ENCODE measurements around the gene GRIN2C.

GRIN2C gene

DNA sequence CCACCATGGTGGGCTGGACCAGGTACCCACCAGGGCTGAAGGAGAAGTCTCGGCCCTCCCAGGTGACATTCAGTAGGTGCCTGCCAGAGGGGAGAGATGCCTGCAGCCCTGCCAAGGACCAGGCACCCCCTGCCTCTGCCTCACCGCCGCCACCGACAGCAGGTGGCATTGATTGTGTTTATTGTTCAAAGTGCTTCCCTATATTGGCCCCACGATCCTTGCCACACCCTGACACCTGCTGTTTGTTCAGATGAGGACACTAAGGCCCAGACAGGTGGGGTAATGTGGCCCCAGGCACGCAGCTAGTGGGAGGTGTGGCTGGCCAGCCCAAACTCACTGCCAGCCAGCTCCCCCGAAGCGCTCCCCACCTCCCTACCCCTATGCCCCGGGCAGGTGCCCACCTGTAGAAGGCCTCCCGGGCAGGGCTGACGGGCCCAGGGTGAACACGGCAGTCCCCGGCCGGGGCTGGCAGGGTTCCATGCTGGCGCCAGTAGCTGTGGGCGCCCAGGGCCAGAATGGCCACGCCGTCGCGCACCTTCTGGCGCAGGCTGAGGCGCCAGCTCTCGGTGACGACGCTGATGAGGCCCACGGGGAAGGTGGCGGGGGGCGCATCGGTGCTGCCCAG, 8.0 kb downstream of the GRIN2C start:
- Histone ChIP-seq H3K9ac (no peak overlapping the region), H3K4me1 (peaks cover 8% of the 10 kb centered on the region), H3K27ac (no peak overlapping the region), H3K4me2 (no peak overlapping the region), H3K4me3 (no peak overlapping the region), H3K9me3 (no peaks in the 10 kb centered on the region), H4K20me1 (peaks cover 14% of the 10 kb centered on the region; the same call in 1 of the 2 replicates), H3K36me3 (no peaks in the 10 kb centered on the region), H3K27me3 (peaks cover 54% of the 10 kb centered on the region)
- no peak for TF ChIP-seq Cebpa-rat (IDR thresholded peaks at IDR 0.05)

DNA sequence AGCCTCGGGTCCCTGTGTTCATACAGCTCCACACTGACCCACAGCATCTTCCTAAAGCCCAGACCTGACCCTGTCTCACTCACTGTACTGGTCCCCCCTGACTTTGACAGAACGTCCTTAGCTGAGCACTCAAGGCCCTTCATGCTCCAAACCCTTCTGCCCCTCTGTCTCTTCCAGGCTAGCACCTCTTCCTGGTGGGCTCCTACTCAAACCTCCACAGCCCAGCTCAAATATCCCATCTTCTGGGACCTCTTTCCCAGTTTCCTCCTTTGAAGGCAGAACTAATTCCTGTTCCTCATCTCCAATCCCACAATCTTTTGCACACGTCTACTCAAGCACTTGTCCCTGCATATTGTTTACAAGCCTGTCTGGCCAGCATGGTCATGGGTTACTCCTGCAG, 8.8 kb downstream of the GRIN2C start:
- Histone ChIP-seq H3K4me3 (no peak overlapping the region), H3K27ac (no peak overlapping the region), H3K36me3 (no peaks in the 10 kb centered on the region), H3K4me1 (peaks cover 4% of the 10 kb centered on the region; the same call in 1 of the 2 replicates), H3K4me2 (no peak overlapping the region), H3K9ac (no peak overlapping the region), H3K9me3 (no peaks in the 10 kb centered on the region), H4K20me1 (peaks cover 14% of the 10 kb centered on the region; the same call in 1 of the 2 replicates), H3K27me3 (peaks cover 48% of the 10 kb centered on the region)
- no peak for TF ChIP-seq Cebpa-rat (IDR thresholded peaks at IDR 0.05)

DNA sequence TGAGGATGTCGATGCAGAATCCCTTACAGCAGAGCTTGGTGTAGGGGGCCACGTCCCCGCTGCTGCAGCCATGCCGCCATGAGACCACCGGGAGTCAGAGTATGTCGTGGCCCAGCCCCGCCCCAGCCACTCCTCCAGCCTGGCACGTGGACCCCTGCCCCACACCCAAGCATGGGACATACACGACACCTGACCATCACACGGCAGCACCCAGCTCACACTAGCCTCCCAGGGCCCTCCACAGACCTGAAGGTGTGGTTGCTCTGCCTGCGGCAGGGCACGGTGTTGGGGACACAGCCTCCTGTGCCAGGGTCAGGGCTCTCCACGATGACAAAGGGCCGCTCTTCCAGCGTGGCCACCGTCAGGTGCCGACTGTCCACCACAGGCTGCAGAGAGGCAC, 9.4 kb downstream of the GRIN2C start:
- Histone ChIP-seq H4K20me1 (peaks cover 14% of the 10 kb centered on the region; the same call in 1 of the 2 replicates), H3K27me3 (peaks cover 42% of the 10 kb centered on the region), H3K36me3 (no peaks in the 10 kb centered on the region), H3K4me3 (no peak overlapping the region), H3K9ac (no peak overlapping the region), H3K4me1 (peaks cover 4% of the 10 kb centered on the region; the same call in 1 of the 2 replicates), H3K9me3 (no peaks in the 10 kb centered on the region), H3K4me2 (no peak overlapping the region), H3K27ac (no peak overlapping the region)
- no peak for TF ChIP-seq Cebpa-rat (IDR thresholded peaks at IDR 0.05)

DNA sequence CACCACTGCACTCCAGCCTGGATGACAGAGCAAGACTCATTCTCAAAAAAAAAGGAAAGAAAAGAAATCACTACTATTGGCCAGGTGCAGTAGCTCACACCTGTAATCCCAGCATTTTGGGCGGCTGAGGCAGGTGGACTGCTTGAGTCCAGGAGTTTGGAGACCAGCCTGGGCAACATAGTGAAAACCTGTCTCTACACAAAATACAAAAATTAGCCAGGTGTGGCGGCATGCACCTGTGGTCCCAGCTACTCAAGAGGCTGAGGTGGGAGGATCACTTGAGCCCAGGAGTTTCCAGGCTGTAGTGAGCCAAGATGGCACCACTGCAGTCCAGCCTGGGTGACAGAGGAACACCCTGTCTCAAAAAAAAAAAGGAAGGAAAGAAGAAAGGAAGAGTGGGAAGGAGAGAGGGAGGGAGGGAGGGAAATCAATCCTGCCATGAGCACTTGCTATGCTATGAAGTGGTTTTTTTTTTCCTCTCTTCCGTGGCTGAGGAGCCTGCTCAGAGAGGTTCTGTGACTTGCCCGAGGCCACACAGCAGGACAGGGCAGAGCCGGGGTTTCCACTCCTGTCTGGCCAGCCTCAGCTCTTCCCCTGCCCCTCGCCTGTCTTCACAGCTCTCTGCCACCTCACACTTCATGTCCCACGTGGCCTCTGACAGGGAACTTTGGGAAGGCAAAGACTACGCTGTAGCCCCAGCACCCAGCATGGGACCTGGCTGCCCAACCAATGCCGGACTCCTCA, 10.9 kb downstream of the GRIN2C start:
- H4K20me1 ChIP-seq = peaks cover 8% of the 10 kb centered on the region; the same call in 1 of the 2 replicates
- no peak overlapping the region for H3K4me2 ChIP-seq
- H3K27me3 ChIP-seq = peaks cover 32% of the 10 kb centered on the region
- TF ChIP-seq Cebpa-rat (IDR thresholded peaks at IDR 0.05) = no peak
- H3K9me3 ChIP-seq = no peaks in the 10 kb centered on the region
- no peak overlapping the region for H3K4me3 ChIP-seq
- H3K27ac ChIP-seq = no peak overlapping the region
- no peak overlapping the region for H3K9ac ChIP-seq
- H3K4me1 ChIP-seq = peaks cover 8% of the 10 kb centered on the region; the same call in 1 of the 2 replicates
- no peaks in the 10 kb centered on the region for H3K36me3 ChIP-seq

DNA sequence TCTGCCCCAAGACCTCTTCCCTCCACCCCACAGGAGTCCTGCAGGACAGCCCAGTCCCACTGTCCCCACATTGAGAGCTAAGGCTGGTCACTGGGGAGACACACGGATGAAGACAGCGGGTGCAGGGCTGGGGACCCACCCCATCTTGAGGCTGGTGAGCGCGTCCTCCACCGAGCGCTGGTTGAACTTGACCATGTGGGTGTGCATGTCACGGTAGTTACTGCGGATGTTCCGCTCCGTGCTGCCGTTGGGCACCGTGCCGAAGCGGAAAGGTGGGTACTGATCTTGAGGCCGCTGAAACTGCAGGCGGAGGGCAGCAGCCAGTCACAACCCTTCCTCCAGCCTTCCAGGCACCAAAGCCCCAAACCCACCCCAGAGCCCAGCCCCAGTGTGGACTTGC, 13.1 kb downstream of the GRIN2C start:
- Histone ChIP-seq H3K27ac (no peak overlapping the region), H3K4me3 (no peak overlapping the region), H3K27me3 (peaks cover 29% of the 10 kb centered on the region), H3K4me1 (peaks cover 18% of the 10 kb centered on the region), H3K9me3 (no peaks in the 10 kb centered on the region), H3K36me3 (no peaks in the 10 kb centered on the region), H3K4me2 (no peak overlapping the region), H4K20me1 (peaks cover 11% of the 10 kb centered on the region), H3K9ac (no peak overlapping the region)
- TF ChIP-seq Cebpa-rat (IDR thresholded peaks at IDR 0.05) = no peak

DNA sequence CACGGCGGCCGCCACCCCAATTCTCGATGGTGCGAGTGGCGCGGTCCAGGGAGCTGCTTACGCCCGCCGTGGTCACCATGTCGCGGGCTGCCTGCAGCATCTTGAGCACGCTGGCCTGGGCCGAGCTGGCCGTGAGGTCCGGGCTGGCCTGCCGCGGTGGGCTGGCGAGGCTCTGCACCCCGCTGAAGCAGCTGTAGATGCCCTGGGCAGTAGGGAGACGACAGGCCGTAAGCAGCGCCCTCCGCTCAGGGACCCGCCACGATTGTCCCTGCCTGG, 16.4 kb downstream of the GRIN2C start:
- H3K27ac ChIP-seq = no peak overlapping the region
- H3K4me2 ChIP-seq = no peak overlapping the region
- H4K20me1 ChIP-seq = peaks cover 15% of the 10 kb centered on the region
- H3K4me1 ChIP-seq = peaks cover 51% of the 10 kb centered on the region
- H3K9ac ChIP-seq = no peak overlapping the region
- H3K36me3 ChIP-seq = no peaks in the 10 kb centered on the region
- peaks cover 23% of the 10 kb centered on the region for H3K27me3 ChIP-seq
- no peak for TF ChIP-seq Cebpa-rat (IDR thresholded peaks at IDR 0.05)
- H3K9me3 ChIP-seq = no peaks in the 10 kb centered on the region
- H3K4me3 ChIP-seq = no peak overlapping the region

DNA sequence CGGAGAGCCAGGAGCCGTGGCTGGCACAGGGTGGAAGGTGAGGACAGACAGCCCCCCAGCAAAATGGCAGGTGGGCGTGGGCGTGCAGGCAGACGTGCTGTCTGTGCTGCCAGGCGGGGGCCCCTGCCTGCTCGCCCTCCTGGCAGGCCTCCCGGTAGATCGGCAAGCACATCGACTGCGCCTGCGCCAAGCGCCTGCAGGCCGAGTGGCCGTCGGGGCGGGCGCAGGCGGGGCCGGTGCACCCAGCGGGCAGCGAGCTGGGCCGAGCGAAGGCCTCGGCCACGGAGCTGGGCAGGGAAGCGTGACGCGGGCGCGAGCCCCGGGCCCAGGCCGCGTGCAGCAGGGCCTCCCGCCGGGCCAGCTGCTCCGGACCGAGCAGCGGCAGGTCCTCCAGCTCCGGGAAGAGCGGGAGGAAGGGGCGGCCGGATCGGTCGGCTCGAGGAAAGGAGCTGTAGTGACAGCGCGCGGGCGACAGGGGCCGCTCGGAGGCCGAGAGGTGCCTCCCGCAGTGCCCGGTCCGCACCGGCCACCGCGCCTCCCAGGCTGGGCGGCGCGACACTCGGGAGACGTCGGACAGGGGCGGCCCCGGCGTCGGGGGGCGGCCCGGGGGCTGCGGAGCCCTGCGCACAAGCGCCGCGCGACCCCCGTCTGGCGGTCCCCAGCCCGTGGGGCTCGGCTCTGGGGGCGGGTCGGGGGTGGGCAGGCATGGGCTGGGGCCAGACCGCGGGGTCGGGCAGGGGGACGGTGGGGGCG, 16.9 kb downstream of the GRIN2C start:
- H3K4me1 ChIP-seq = peaks cover 56% of the 10 kb centered on the region
- no peaks in the 10 kb centered on the region for H3K36me3 ChIP-seq
- H3K4me2 ChIP-seq = peak overlapping the region; percentile 100
- no peaks in the 10 kb centered on the region for H3K9me3 ChIP-seq
- no peak overlapping the region for H3K9ac ChIP-seq
- TF ChIP-seq Cebpa-rat (IDR thresholded peaks at IDR 0.05) = no peak
- no peak overlapping the region for H3K4me3 ChIP-seq
- peaks cover 23% of the 10 kb centered on the region for H3K27me3 ChIP-seq
- H4K20me1 ChIP-seq = peaks cover 15% of the 10 kb centered on the region
- no peak overlapping the region for H3K27ac ChIP-seq

DNA sequence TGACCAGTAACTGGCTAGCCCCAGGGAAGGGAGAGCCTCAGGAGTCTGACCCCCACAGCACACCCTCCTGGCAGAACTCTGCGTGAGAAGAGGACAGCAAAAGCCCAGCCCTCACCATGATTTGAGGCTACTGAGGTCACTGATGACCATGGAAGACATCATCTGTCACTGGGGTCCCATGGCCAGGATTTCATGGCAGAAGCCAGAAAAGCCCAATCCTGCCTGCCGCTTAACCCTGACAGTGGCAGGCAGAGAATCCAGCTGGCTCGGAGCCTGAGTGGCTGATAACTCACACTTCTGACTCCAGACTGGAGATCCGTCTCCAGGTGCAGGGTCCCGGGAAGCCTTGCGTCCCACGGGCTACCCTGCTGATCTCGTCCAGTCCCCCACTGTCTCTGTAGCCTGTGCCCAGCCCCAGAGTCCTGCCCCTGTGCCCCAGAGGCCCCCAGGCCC, 17.5 kb downstream of the GRIN2C start:
- no peak overlapping the region for H3K9ac ChIP-seq
- no peak for TF ChIP-seq Cebpa-rat (IDR thresholded peaks at IDR 0.05)
- peaks cover 15% of the 10 kb centered on the region for H4K20me1 ChIP-seq
- peaks cover 62% of the 10 kb centered on the region for H3K4me1 ChIP-seq
- no peaks in the 10 kb centered on the region for H3K36me3 ChIP-seq
- peaks cover 23% of the 10 kb centered on the region for H3K27me3 ChIP-seq
- H3K27ac ChIP-seq = no peak overlapping the region
- H3K4me2 ChIP-seq = peak overlapping the region; percentile 100
- no peak overlapping the region for H3K4me3 ChIP-seq
- H3K9me3 ChIP-seq = no peaks in the 10 kb centered on the region

DNA sequence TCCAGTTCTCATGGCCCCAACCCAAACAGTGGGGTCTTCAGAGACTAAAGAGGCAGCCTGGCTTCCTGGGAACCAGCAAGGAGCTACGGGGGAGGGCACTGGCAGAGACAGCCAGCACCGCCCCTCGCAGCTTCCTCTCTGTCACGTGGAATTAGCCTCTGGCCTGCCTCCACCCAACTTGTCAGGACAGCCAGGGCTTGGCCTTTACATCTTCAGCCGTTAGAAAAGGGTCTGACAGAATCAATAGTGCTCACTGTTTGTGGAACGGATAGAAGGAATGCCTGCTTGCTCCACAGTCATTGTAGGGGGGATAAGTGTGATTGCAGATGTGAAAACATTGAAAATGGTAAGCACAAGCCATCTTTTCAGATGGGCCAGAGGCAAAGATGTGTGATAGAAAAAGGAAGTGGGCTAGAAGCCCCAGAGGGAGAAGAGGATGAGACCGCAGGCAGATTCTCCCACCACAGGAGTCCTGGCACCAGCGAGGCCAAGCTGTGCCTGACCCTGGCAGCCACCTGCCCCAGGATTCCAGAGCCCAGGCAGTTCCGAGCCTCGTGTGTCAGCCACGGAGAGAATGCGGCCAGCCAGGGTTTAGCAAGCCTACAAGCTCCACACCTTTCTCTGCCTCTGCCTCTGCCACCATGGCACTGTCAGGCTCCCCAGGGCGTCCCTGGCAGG, 18.6 kb downstream of the GRIN2C start:
- H3K36me3 ChIP-seq = peaks cover 7% of the 10 kb centered on the region; the same call in 1 of the 2 replicates
- peaks cover 15% of the 10 kb centered on the region for H4K20me1 ChIP-seq
- peaks cover 23% of the 10 kb centered on the region for H3K27me3 ChIP-seq
- peak overlapping the region; percentile 40 for H3K4me3 ChIP-seq
- H3K4me2 ChIP-seq = peak overlapping the region; percentile 100
- peaks cover 72% of the 10 kb centered on the region for H3K4me1 ChIP-seq
- no peaks in the 10 kb centered on the region for H3K9me3 ChIP-seq
- H3K9ac ChIP-seq = peak overlapping the region; percentile 51; the same call in 1 of the 2 replicates
- TF ChIP-seq Cebpa-rat (IDR thresholded peaks at IDR 0.05) = no peak
- peak overlapping the region; percentile 68 for H3K27ac ChIP-seq
